ACC112 (cell line): ENCODE results near the gene PIEZO1.
A peak's percentile ranks its signal among the peaks of the same experiment; 100 is the strongest.

Source experiments
- H2AFZ ChIP-seq: fragments of 200-600 bp; sonication (generic); one replicate; pipeline ENCODE4 v1.6.0; 2017; ENCODE audit warnings: antibody characterized with exemption, low read length; ENCODE audit not compliant: unreplicated experiment
- H3K27ac ChIP-seq: fragments of 200-600 bp; sonication (generic); 2 replicates; pipeline ENCODE4 v1.5.1; 2014; ENCODE audit warnings: low read depth, mild to moderate bottlenecking, antibody characterized with exemption, low read length, moderate library complexity
- H3K27me3 ChIP-seq: fragments of 200-600 bp; sonication (generic); 2 replicates; pipeline ENCODE4 v1.6.1; 2014; ENCODE audit warnings: mild to moderate bottlenecking, antibody characterized with exemption, low read length, moderate library complexity, mixed read lengths; ENCODE audit not compliant: insufficient read depth
- H3K36me3 ChIP-seq: fragments of 200-600 bp; sonication (generic); 2 replicates; pipeline ENCODE4 v1.6.1; 2016; ENCODE audit warnings: mild to moderate bottlenecking, antibody characterized with exemption, low read length, moderate library complexity, mixed read lengths; ENCODE audit not compliant: insufficient read depth
- H3K4me1 ChIP-seq: fragments of 200-600 bp; sonication (generic); one replicate; pipeline ENCODE4 v1.6.1; 2016; ENCODE audit warnings: low read length, mixed read lengths; ENCODE audit not compliant: insufficient read depth, unreplicated experiment, control insufficient read depth
- H3K4me3 ChIP-seq: fragments of 200-600 bp; sonication (generic); 2 replicates; pipeline ENCODE4 v1.5.1; 2014; ENCODE audit warnings: mild to moderate bottlenecking, low read depth, low read length
- H3K79me2 ChIP-seq: fragments of 200-600 bp; sonication (generic); one replicate; pipeline ENCODE4 v1.6.0; 2016; ENCODE audit warnings: low read length; ENCODE audit not compliant: control insufficient read depth, unreplicated experiment, insufficient read depth

PIEZO1 gene

GRCh38 chr16:88714420-88715302, 70.4 kb downstream of the PIEZO1 start:
- H3K79me2 ChIP-seq: peaks cover 5% of the 10 kb centered on the region
- no peaks in the 10 kb centered on the region for H3K27me3 ChIP-seq
- peaks cover 17% of the 10 kb centered on the region; the same call in 1 of the 2 replicates for H3K36me3 ChIP-seq
- H2AFZ ChIP-seq: no peak overlapping the region
- no peaks in the 10 kb centered on the region for H3K4me1 ChIP-seq
- H3K27ac ChIP-seq: no peak overlapping the region
- H3K4me3 ChIP-seq: no peak overlapping the region

GRCh38 chr16:88713568-88714419, 71.2 kb downstream of the PIEZO1 start:
- H3K4me3 ChIP-seq: no peak overlapping the region
- no peak overlapping the region for H2AFZ ChIP-seq
- no peaks in the 10 kb centered on the region for H3K4me1 ChIP-seq
- peaks cover 11% of the 10 kb centered on the region for H3K79me2 ChIP-seq
- no peaks in the 10 kb centered on the region for H3K27me3 ChIP-seq
- H3K27ac ChIP-seq: no peak overlapping the region
- peaks cover 14% of the 10 kb centered on the region; the same call in 1 of the 2 replicates for H3K36me3 ChIP-seq

GRCh38 chr16:88713054-88713453, 72.0 kb downstream of the PIEZO1 start:
- Histone ChIP-seq H3K27me3 (no peaks in the 10 kb centered on the region), H3K36me3 (peaks cover 10% of the 10 kb centered on the region; the same call in 1 of the 2 replicates), H3K4me1 (no peaks in the 10 kb centered on the region), H3K27ac (no peak overlapping the region), H3K79me2 (peaks cover 16% of the 10 kb centered on the region), H2AFZ (no peak overlapping the region), H3K4me3 (no peak overlapping the region)

GRCh38 chr16:88712362-88712979, 72.5 kb downstream of the PIEZO1 start:
- peaks cover 2% of the 10 kb centered on the region for H3K4me1 ChIP-seq
- no peak overlapping the region for H3K27ac ChIP-seq
- H3K36me3 ChIP-seq: peaks cover 10% of the 10 kb centered on the region; the same call in 1 of the 2 replicates

GRCh38 chr16:88711750-88712340, 73.2 kb downstream of the PIEZO1 start:
- H3K27me3 ChIP-seq: no peaks in the 10 kb centered on the region
- H2AFZ ChIP-seq: no peak overlapping the region
- peaks cover 23% of the 10 kb centered on the region for H3K79me2 ChIP-seq
- H3K4me1 ChIP-seq: peaks cover 8% of the 10 kb centered on the region
- H3K27ac ChIP-seq: no peak overlapping the region
- peaks cover 3% of the 10 kb centered on the region; the same call in 1 of the 2 replicates for H3K36me3 ChIP-seq
- no peak overlapping the region for H3K4me3 ChIP-seq

More at GRCh38 chr16:88712362-88712979, 72.5 kb downstream of the PIEZO1 start:
- no peak overlapping the region for H2AFZ ChIP-seq
- H3K4me3 ChIP-seq: no peak overlapping the region
- no peaks in the 10 kb centered on the region for H3K27me3 ChIP-seq
- peaks cover 18% of the 10 kb centered on the region for H3K79me2 ChIP-seq

GRCh38 chr16:88710556-88710955, 74.5 kb downstream of the PIEZO1 start:
- Histone ChIP-seq H3K4me3 (no peak overlapping the region), H3K79me2 (peaks cover 24% of the 10 kb centered on the region), H2AFZ (no peak overlapping the region)

GRCh38 chr16:88706965-88707826, 77.8 kb downstream of the PIEZO1 start:
- no peaks in the 10 kb centered on the region for H3K27me3 ChIP-seq
- H3K27ac ChIP-seq: peak overlapping the region; percentile 39; the same call in 1 of the 2 replicates
- H2AFZ ChIP-seq: no peak overlapping the region
- peaks cover 13% of the 10 kb centered on the region for H3K4me1 ChIP-seq
- H3K79me2 ChIP-seq: peaks cover 31% of the 10 kb centered on the region
- H3K4me3 ChIP-seq: peak overlapping the region; percentile 85
- H3K36me3 ChIP-seq: no peaks in the 10 kb centered on the region; the same call in 1 of the 2 replicates

More at GRCh38 chr16:88710556-88710955, 74.5 kb downstream of the PIEZO1 start:
- Histone ChIP-seq H3K4me1 (peaks cover 8% of the 10 kb centered on the region), H3K27ac (no peak overlapping the region), H3K27me3 (no peaks in the 10 kb centered on the region), H3K36me3 (peaks cover 2% of the 10 kb centered on the region; the same call in 1 of the 2 replicates)

GRCh38 chr16:88706229-88706964, 78.6 kb downstream of the PIEZO1 start, which contains the start of the genes CTU2 and RNF166:
Gene CTU2, plus strand, starts transcription at chr16:88706503. Its CDS starts 28 bp downstream, at chr16:88706531.
Gene RNF166, minus strand, starts transcription at chr16:88706408. Its CDS starts 83 bp downstream, at chr16:88706325.
- peak within 1 kb of the TSS; percentile 39; the same call in 1 of the 2 replicates for H3K27ac ChIP-seq
- H3K79me2 ChIP-seq: peaks cover 28% of the 10 kb centered on the region
- H3K27me3 ChIP-seq: no peaks in the 10 kb centered on the region
- H2AFZ ChIP-seq: peak within 1 kb of the TSS; percentile 97
- peak within 1 kb of the TSS; percentile 85 for H3K4me3 ChIP-seq
- H3K4me1 ChIP-seq: peaks cover 13% of the 10 kb centered on the region
- H3K36me3 ChIP-seq: no peaks in the 10 kb centered on the region; the same call in 1 of the 2 replicates

GRCh38 chr16:88705801-88706228, 79.2 kb downstream of the PIEZO1 start:
- H3K27me3 ChIP-seq: no peaks in the 10 kb centered on the region
- H3K27ac ChIP-seq: no peak overlapping the region
- H3K79me2 ChIP-seq: peaks cover 28% of the 10 kb centered on the region

More at GRCh38 chr16:88705801-88706228, 79.2 kb downstream of the PIEZO1 start:
- Histone ChIP-seq H3K4me1 (peaks cover 13% of the 10 kb centered on the region), H2AFZ (peak overlapping the region; percentile 97), H3K4me3 (peak overlapping the region; percentile 85), H3K36me3 (no peaks in the 10 kb centered on the region)
